ENCODE results near the gene S100A8.

Gene S100A8

GRCh38 chr1:153403421-153404085, 12.7 kb upstream of the S100A8 start:
- no peak for DNase-seq (ENCODE audit: low read depth in 2 of 2)
- TF ChIP-seq CTCF (IDR thresholded peaks at IDR 0.05; ENCODE audit: low read depth, low read length): no peak
- H3K4me3 ChIP-seq (replicated peaks in 1 of 2; ENCODE audit: low read depth in 2 of 2, low read length in 2 of 2): no peak overlapping the region

- no peak for TF ChIP-seq CTCF (IDR thresholded peaks at IDR 0.05; ENCODE audit: low read depth, low read length)
- H3K4me3 ChIP-seq (replicated peaks in 1 of 2; ENCODE audit: low read depth in 2 of 2, low read length in 2 of 2): no peak overlapping the region
- DNase-seq (ENCODE audit: low read depth in 2 of 2): no peak
Observed at GRCh38 chr1:153402226-153402625, 11.4 kb upstream of the S100A8 start.

GRCh38 chr1:153401461-153401860, 10.6 kb upstream of the S100A8 start:
- no peak overlapping the region for H3K4me3 ChIP-seq (replicated peaks in 1 of 2; ENCODE audit: low read depth in 2 of 2, low read length in 2 of 2)
- DNase-seq (ENCODE audit: low read depth in 2 of 2): no peak
- TF ChIP-seq CTCF (IDR thresholded peaks at IDR 0.05; ENCODE audit: low read depth, low read length): no peak

GRCh38 chr1:153400244-153400643, 9.4 kb upstream of the S100A8 start:
- no peak for TF ChIP-seq CTCF (IDR thresholded peaks at IDR 0.05; ENCODE audit: low read depth, low read length)
- H3K4me3 ChIP-seq (replicated peaks in 1 of 2; ENCODE audit: low read depth in 2 of 2, low read length in 2 of 2): no peak overlapping the region
- peak; percentile 3 to 5 for DNase-seq (ENCODE audit: low read depth in 2 of 2)

- DNase-seq (ENCODE audit: low read depth in 2 of 2): no peak
- no peak for TF ChIP-seq CTCF (IDR thresholded peaks at IDR 0.05; ENCODE audit: low read depth, low read length)
- no peak overlapping the region for H3K4me3 ChIP-seq (replicated peaks in 1 of 2; ENCODE audit: low read depth in 2 of 2, low read length in 2 of 2)
Observed at GRCh38 chr1:153399401-153400055, 8.7 kb upstream of the S100A8 start.

- no peak for TF ChIP-seq CTCF (IDR thresholded peaks at IDR 0.05; ENCODE audit: low read depth, low read length)
- no peak for DNase-seq (ENCODE audit: low read depth in 2 of 2)
- H3K4me3 ChIP-seq (replicated peaks in 1 of 2; ENCODE audit: low read depth in 2 of 2, low read length in 2 of 2): no peak overlapping the region
Observed at GRCh38 chr1:153397924-153398651, 7.2 kb upstream of the S100A8 start.
